SU-DHL-6 (cell line): ENCODE measurements around the gene FABP3.

Source experiments
- H2AFZ ChIP-seq: fragments of 200-600 bp; sonication (generic); 2 replicates; pipeline ENCODE4 v1.6.1; 2014; ENCODE audit warnings: low read depth, mild to moderate bottlenecking, moderate library complexity, mixed read lengths, antibody characterized with exemption, low read length; ENCODE audit not compliant: severe bottlenecking
- H3F3A ChIP-seq: fragments of 200-600 bp; shearing (Covaris generic); 2 replicates; pipeline ENCODE4 v1.6.0; 2016; ENCODE audit warnings: antibody characterized with exemption, mild to moderate bottlenecking; ENCODE audit not compliant: insufficient read depth
- H3K27ac ChIP-seq: fragments of 200-600 bp; sonication (generic); 2 replicates; pipeline ENCODE4 v1.5.1; 2016; ENCODE audit warnings: low read depth, mild to moderate bottlenecking, low read length, moderate library complexity, mixed read lengths
- H3K27me3 ChIP-seq: fragments of 200-600 bp; sonication (generic), shearing (Covaris generic); 2 replicates; pipeline ENCODE4 v1.6.0; 2014; ENCODE audit warnings: mild to moderate bottlenecking, low read length
- H3K36me3 ChIP-seq: fragments of 200-600 bp; sonication (generic); 2 replicates; pipeline ENCODE4 v1.6.1; 2014; ENCODE audit warnings: mild to moderate bottlenecking, low read length, mixed read lengths
- H3K4me2 ChIP-seq: fragments of 300-600, 200-600 bp; shearing (Covaris generic), sonication (generic); 2 replicates; pipeline ENCODE4 v1.6.0; 2014; ENCODE audit warnings: low read length, low read depth, mild to moderate bottlenecking; ENCODE audit not compliant: poor library complexity, severe bottlenecking
- H3K4me3 ChIP-seq: fragments of 200-600 bp; sonication (generic); 2 replicates; pipeline ENCODE4 v1.5.1; 2014; ENCODE audit warnings: antibody characterized with exemption, low read length, mild to moderate bottlenecking, mixed read lengths; ENCODE audit not compliant: insufficient read depth, poor library complexity, severe bottlenecking
- H3K79me2 ChIP-seq: fragments of 200-600 bp; sonication (generic); 2 replicates; pipeline ENCODE4 v1.6.1; 2014; ENCODE audit warnings: mild to moderate bottlenecking, low read length, moderate library complexity; ENCODE audit not compliant: insufficient read depth
- H3K9ac ChIP-seq: fragments of 200-600 bp; sonication (generic); 2 replicates; pipeline ENCODE4 v1.7.0; 2014; ENCODE audit warnings: mild to moderate bottlenecking, low read length
- H3K9me2 ChIP-seq: fragments of 200-600 bp; sonication (generic); replicated peaks from 2 replicates; pipeline ENCODE4 v1.6.1; 2014; ENCODE audit warnings: low read length; ENCODE audit not compliant: insufficient read depth
- H3K9me3 ChIP-seq: fragments of 200-600 bp; sonication (generic); 2 replicates; pipeline ENCODE4 v1.6.1; 2014; ENCODE audit warnings: low read length, mixed read lengths; ENCODE audit not compliant: insufficient read depth
- H4K20me1 ChIP-seq: fragments of 200-600 bp; sonication (generic); 2 replicates; pipeline ENCODE4 v1.6.1; 2014; ENCODE audit warnings: low read depth, mild to moderate bottlenecking, antibody characterized with exemption, low read length, moderate library complexity, mixed read lengths
- CTCF ChIP-seq: fragments of 200-600 bp; sonication (generic); IDR thresholded peaks from one replicate; pipeline ENCODE4 v1.5.1; 2017; ENCODE audit warnings: antibody characterized with exemption, mild to moderate bottlenecking, low read length, moderate library complexity; ENCODE audit not compliant: insufficient read depth, poor library complexity, severe bottlenecking
- EZH2phosphoT487 ChIP-seq: fragments of 200-600 bp; sonication (generic), shearing (Covaris generic); conservative IDR thresholded peaks from 2 replicates; pipeline ENCODE4 v1.6.1; 2018; ENCODE audit warnings: mild to moderate bottlenecking, antibody characterized with exemption, low read length, moderate library complexity, mixed read lengths

FABP3 gene

GRCh38 chr1:31336687-31337467 is 36.0 kb downstream of the FABP3 start:
- Histone ChIP-seq H3K4me2 (no peak overlapping the region), H3K79me2 (no peaks in the 10 kb centered on the region), H3K27me3 (no peaks in the 10 kb centered on the region), H3K9me2 (no peaks in the 10 kb centered on the region), H2AFZ (no peak overlapping the region), H3K9ac (no peak overlapping the region), H3K9me3 (no peaks in the 10 kb centered on the region), H3K4me3 (no peak overlapping the region), H3K36me3 (0 out of 2 replicates have a peak, but pooled peaks cover 2% of the 10 kb centered on the region), H3K27ac (no peak overlapping the region), H3F3A (no peaks in the 10 kb centered on the region), H4K20me1 (no peaks in the 10 kb centered on the region)
- TF ChIP-seq EZH2phosphoT487 (no peak), CTCF (no peak)

GRCh38 chr1:31335007-31335406 is 37.9 kb downstream of the FABP3 start:
- H3K4me2 ChIP-seq: no peak overlapping the region
- H3K9ac ChIP-seq: no peak overlapping the region
- H2AFZ ChIP-seq: no peak overlapping the region
- no peaks in the 10 kb centered on the region for H3K79me2 ChIP-seq
- H3K9me3 ChIP-seq: no peaks in the 10 kb centered on the region
- 0 out of 2 replicates have a peak, but pooled peaks cover 2% of the 10 kb centered on the region for H3K36me3 ChIP-seq
- H4K20me1 ChIP-seq: no peaks in the 10 kb centered on the region
- TF ChIP-seq EZH2phosphoT487 (no peak), CTCF (no peak)
- no peak overlapping the region for H3K27ac ChIP-seq
- H3K27me3 ChIP-seq: no peaks in the 10 kb centered on the region
- H3K4me3 ChIP-seq: no peak overlapping the region
- no peaks in the 10 kb centered on the region for H3F3A ChIP-seq
- no peaks in the 10 kb centered on the region for H3K9me2 ChIP-seq

GRCh38 chr1:31327381-31327780 is 45.5 kb downstream of the FABP3 start:
- Histone ChIP-seq H3K27me3 (no peaks in the 10 kb centered on the region), H3K9me3 (no peaks in the 10 kb centered on the region), H3K4me2 (no peak overlapping the region), H3K27ac (no peak overlapping the region), H3K9ac (no peak overlapping the region), H3F3A (no peaks in the 10 kb centered on the region), H3K36me3 (no peaks in the 10 kb centered on the region), H3K4me3 (no peak overlapping the region), H2AFZ (no peak overlapping the region), H4K20me1 (no peaks in the 10 kb centered on the region), H3K79me2 (no peaks in the 10 kb centered on the region), H3K9me2 (no peaks in the 10 kb centered on the region)
- TF ChIP-seq EZH2phosphoT487 (no peak), CTCF (no peak)
